Smooth muscle cell (in vitro differentiated cells): ENCODE results near the gene PTPRN2. TPM values are rescaled to one million over a fixed set of nuclear protein-coding genes. Genes with fewer than 3 reads are reported as not detected.

Experiments
- DNase-seq: peaks from one replicate; lab custom pipeline; 2025; ENCODE audit not compliant: unreplicated experiment; lab: John Stamatoyannopoulos, UW
- H2AFZ ChIP-seq: fragments of 200-600 bp; sonication (generic); 2 replicates; pipeline ENCODE4 v1.6.0; 2016; ENCODE audit warnings: antibody characterized with exemption, low read depth, mild to moderate bottlenecking
- H3F3A ChIP-seq: fragments of 200-600 bp; sonication (generic); 2 replicates; pipeline ENCODE4 v1.6.0; 2017; ENCODE audit warnings: antibody characterized with exemption, low read depth
- H3K27ac ChIP-seq: fragments of 200-600 bp; sonication (generic); 2 replicates; pipeline ENCODE4 v1.5.1; 2016; ENCODE audit warnings: low read depth, mild to moderate bottlenecking
- H3K27me3 ChIP-seq: fragments of 200-600 bp; sonication (generic); 2 replicates; pipeline ENCODE4 v1.6.1; 2016; ENCODE audit warnings: low read depth, mild to moderate bottlenecking
- H3K36me3 ChIP-seq: fragments of 200-600 bp; sonication (generic); 2 replicates; pipeline ENCODE4 v1.5.1; 2016; ENCODE audit warnings: low read depth
- H3K4me1 ChIP-seq: fragments of 200-600 bp; sonication (generic); 2 replicates; pipeline ENCODE4 v1.5.1; 2016; ENCODE audit warnings: low read depth
- H3K4me2 ChIP-seq: fragments of 200-600 bp; sonication (generic); 2 replicates; pipeline ENCODE4 v1.6.0; 2016; ENCODE audit warnings: mild to moderate bottlenecking
- H3K4me3 ChIP-seq: fragments of 200-600 bp; sonication (generic); 2 replicates; pipeline ENCODE4 v1.5.1; 2016; ENCODE audit warnings: mild to moderate bottlenecking
- H3K79me2 ChIP-seq: fragments of 200-600 bp; sonication (generic); 2 replicates; pipeline ENCODE4 v1.6.0; 2016; ENCODE audit warnings: low read depth, mild to moderate bottlenecking
- H3K9ac ChIP-seq: fragments of 200-600 bp; sonication (generic); 2 replicates; pipeline ENCODE4 v1.6.0; 2016; ENCODE audit warnings: low read depth
- H3K9me3 ChIP-seq: fragments of 200-600 bp; sonication (generic); replicated peaks from 2 replicates; pipeline ENCODE4 v1.5.1; 2016; ENCODE audit warnings: low read depth
- H4K20me1 ChIP-seq: fragments of 200-600 bp; sonication (generic); 2 replicates; pipeline ENCODE4 v1.6.0; 2016; ENCODE audit warnings: low read depth
- WGBS: methylation state at CpG from one replicate; pipeline ENCODE4 v1.1.7; 2016; ENCODE audit warnings: low lambda C conversion rate; 5-methylcytosine and 5-hydroxymethylcytosine counted together
- polyA plus RNA-seq: library from polyadenylated mRNA; unstranded; fragments of >200 nt; fragmentation: Nextera tagmentation; extraction: Ambion mirVana; gene quantifications from 2 replicates; pipeline ENCODE4 v1.2.1, GENCODE V29; 2016
- total RNA-seq: library from RNA; depleted of rRNA; stranded (reverse); fragments of >200 nt; gene quantifications from 2 replicates; pipeline ENCODE4 v1.2.3, GENCODE V29; 2014
- TF ChIP-seq, protein P1 (sequence below): fragments of 200-600 bp; sonication (generic); IDR thresholded peaks from 2 replicates; pipeline ENCODE4 v1.5.1; 2017; ENCODE audit warnings: borderline replicate concordance, mild to moderate bottlenecking, antibody characterized with exemption; ENCODE audit not compliant: insufficient read depth, poor library complexity, severe bottlenecking

Gene PTPRN2
- total and polyA plus RNA-seq, 2 experiments from 2014 or later: 0.09 to 0.87 TPM

DNA sequence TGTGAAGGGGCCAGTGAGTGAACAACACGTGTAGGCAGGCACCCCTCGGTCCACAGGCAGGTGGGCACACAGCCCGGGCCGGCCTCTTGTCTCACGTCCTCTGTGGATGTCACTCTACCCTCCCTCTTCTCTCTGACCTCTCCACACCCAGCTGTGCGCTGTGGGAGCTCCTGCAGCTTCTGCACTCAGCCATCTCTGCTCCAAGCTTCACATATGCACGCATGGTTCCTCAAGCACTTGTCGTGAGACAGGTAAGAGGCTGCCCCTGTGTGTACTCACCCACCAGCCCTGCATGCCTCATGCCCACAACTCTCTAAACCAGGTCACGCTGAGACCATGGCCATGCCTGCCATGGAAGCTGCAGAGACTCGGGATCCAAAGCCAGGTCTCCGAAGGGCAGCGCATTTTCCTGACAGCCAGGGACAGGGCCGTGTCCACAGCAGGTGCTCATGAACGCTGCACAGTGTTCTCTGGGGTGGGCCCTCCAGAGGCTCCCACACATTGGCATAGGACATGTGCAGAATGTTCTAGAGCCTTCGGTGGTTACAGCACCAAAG lies 477.5 kb downstream of the PTPRN2 start:
- Histone ChIP-seq H3F3A (no peaks in the 10 kb centered on the region), H4K20me1 (no peaks in the 10 kb centered on the region), H3K27me3 (no peaks in the 10 kb centered on the region), H3K4me1 (no peaks in the 10 kb centered on the region), H3K79me2 (no peaks in the 10 kb centered on the region), H3K9ac (no peak overlapping the region), H3K4me2 (no peak overlapping the region), H3K27ac (no peak overlapping the region), H3K4me3 (no peak overlapping the region), H3K9me3 (no peaks in the 10 kb centered on the region), H2AFZ (no peak overlapping the region), H3K36me3 (no peaks in the 10 kb centered on the region)
- TF ChIP-seq, protein P1, sequence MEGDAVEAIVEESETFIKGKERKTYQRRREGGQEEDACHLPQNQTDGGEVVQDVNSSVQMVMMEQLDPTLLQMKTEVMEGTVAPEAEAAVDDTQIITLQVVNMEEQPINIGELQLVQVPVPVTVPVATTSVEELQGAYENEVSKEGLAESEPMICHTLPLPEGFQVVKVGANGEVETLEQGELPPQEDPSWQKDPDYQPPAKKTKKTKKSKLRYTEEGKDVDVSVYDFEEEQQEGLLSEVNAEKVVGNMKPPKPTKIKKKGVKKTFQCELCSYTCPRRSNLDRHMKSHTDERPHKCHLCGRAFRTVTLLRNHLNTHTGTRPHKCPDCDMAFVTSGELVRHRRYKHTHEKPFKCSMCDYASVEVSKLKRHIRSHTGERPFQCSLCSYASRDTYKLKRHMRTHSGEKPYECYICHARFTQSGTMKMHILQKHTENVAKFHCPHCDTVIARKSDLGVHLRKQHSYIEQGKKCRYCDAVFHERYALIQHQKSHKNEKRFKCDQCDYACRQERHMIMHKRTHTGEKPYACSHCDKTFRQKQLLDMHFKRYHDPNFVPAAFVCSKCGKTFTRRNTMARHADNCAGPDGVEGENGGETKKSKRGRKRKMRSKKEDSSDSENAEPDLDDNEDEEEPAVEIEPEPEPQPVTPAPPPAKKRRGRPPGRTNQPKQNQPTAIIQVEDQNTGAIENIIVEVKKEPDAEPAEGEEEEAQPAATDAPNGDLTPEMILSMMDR: no peak
- no peak for DNase-seq
- WGBS: 95% methylated on average over 14 of the region's 15 CpGs

DNA sequence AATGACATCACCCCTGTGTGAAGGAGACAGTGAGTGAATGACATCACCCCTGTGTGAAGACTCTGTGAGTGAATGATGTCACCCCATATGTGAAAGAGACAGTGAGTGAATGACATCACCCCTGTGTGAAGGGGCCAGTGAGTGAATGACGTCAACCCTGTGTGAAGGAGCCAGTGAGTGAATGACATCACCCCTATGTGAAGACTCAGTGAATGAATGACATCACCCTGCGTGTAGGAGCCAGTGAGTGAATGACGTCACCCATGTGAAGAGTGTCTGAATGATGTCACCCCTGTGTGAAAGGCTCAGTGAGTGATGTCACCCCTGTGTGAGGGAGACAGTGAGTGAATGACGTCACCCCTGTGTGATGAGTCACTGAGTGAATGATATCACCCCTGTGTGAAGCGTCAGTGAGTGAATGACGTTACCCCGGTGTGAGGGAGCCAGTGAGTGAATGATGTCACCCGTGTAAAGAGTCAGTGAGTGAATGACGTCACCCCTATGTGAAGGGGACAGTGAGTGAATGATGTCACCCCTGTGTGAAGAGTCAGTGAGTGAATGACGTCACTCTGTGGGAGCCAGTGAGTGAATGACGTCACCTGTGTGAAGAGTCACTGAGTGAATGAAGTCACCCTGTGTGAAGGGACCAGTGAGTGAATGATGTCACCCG lies 478.1 kb downstream of the PTPRN2 start:
- no peaks in the 10 kb centered on the region for H3K36me3 ChIP-seq
- no peak overlapping the region for H2AFZ ChIP-seq
- no peaks in the 10 kb centered on the region for H3K9me3 ChIP-seq
- H3K4me1 ChIP-seq: no peaks in the 10 kb centered on the region
- H3F3A ChIP-seq: no peaks in the 10 kb centered on the region
- H3K4me2 ChIP-seq: no peak overlapping the region
- no peaks in the 10 kb centered on the region for H4K20me1 ChIP-seq
- 86% methylated on average over 11 of the region's 12 CpGs for WGBS
- no peak overlapping the region for H3K9ac ChIP-seq
- no peak overlapping the region for H3K27ac ChIP-seq
- DNase-seq: no peak
- H3K79me2 ChIP-seq: no peaks in the 10 kb centered on the region
- TF ChIP-seq, protein P1: no peak
- H3K4me3 ChIP-seq: no peak overlapping the region
- H3K27me3 ChIP-seq: no peaks in the 10 kb centered on the region

DNA sequence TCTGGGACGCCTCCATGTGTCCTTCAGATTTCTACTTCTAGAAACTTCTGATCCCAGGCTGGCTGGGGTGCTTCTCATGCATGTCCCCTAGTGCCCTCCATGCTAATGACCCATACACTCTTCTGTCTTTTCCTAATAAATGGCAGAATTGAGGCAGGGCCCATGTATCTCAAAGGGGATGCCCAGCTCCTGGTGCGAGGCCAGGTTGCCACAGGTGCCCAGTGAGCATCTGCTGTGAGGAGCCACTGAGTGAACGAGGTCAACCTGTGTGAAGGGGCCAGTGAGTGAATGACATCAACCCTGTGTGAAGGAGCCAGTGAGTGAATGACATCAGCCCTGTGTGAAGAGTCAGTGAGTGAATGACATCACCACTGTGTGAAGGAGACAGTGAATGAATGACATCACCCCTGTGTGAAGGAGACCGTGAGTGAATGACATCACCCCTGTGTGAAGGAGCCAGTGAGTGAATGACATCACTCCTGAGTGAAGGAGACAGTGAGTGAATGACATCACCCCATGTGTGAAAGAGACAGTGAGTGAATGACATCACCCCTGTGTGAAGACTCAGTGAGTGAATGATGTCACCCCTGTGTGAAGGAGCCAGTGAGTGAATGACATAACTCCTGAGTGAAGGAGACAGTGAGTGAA lies 478.9 kb downstream of the PTPRN2 start:
- Histone ChIP-seq H3K36me3 (no peaks in the 10 kb centered on the region), H3K4me1 (no peaks in the 10 kb centered on the region), H3K9ac (no peak overlapping the region), H3K27ac (no peak overlapping the region), H3F3A (no peaks in the 10 kb centered on the region), H2AFZ (no peak overlapping the region), H3K27me3 (no peaks in the 10 kb centered on the region), H4K20me1 (no peaks in the 10 kb centered on the region), H3K4me3 (no peak overlapping the region), H3K79me2 (no peaks in the 10 kb centered on the region), H3K9me3 (no peaks in the 10 kb centered on the region), H3K4me2 (no peak overlapping the region)
- no peak for DNase-seq
- TF ChIP-seq, protein P1: no peak
- WGBS: 86% methylated on average over 4 of the region's 4 CpGs
